Smooth muscle cell (in vitro differentiated cells): ENCODE results near the gene C12orf75. TPM values are rescaled to one million over a fixed set of nuclear protein-coding genes. Genes with fewer than 3 reads are reported as not detected.

Source experiments
- DNase-seq: peaks from one replicate; lab custom pipeline; 2025; ENCODE audit not compliant: unreplicated experiment; lab: John Stamatoyannopoulos, UW
- H2AFZ ChIP-seq: fragments of 200-600 bp; sonication (generic); 2 replicates; pipeline ENCODE4 v1.6.0; 2016; ENCODE audit warnings: antibody characterized with exemption, low read depth, mild to moderate bottlenecking
- H3F3A ChIP-seq: fragments of 200-600 bp; sonication (generic); 2 replicates; pipeline ENCODE4 v1.6.0; 2017; ENCODE audit warnings: antibody characterized with exemption, low read depth
- H3K27ac ChIP-seq: fragments of 200-600 bp; sonication (generic); 2 replicates; pipeline ENCODE4 v1.5.1; 2016; ENCODE audit warnings: low read depth, mild to moderate bottlenecking
- H3K27me3 ChIP-seq: fragments of 200-600 bp; sonication (generic); 2 replicates; pipeline ENCODE4 v1.6.1; 2016; ENCODE audit warnings: low read depth, mild to moderate bottlenecking
- H3K36me3 ChIP-seq: fragments of 200-600 bp; sonication (generic); 2 replicates; pipeline ENCODE4 v1.5.1; 2016; ENCODE audit warnings: low read depth
- H3K4me1 ChIP-seq: fragments of 200-600 bp; sonication (generic); 2 replicates; pipeline ENCODE4 v1.5.1; 2016; ENCODE audit warnings: low read depth
- H3K4me2 ChIP-seq: fragments of 200-600 bp; sonication (generic); 2 replicates; pipeline ENCODE4 v1.6.0; 2016; ENCODE audit warnings: mild to moderate bottlenecking
- H3K4me3 ChIP-seq: fragments of 200-600 bp; sonication (generic); 2 replicates; pipeline ENCODE4 v1.5.1; 2016; ENCODE audit warnings: mild to moderate bottlenecking
- H3K79me2 ChIP-seq: fragments of 200-600 bp; sonication (generic); 2 replicates; pipeline ENCODE4 v1.6.0; 2016; ENCODE audit warnings: low read depth, mild to moderate bottlenecking
- H3K9ac ChIP-seq: fragments of 200-600 bp; sonication (generic); 2 replicates; pipeline ENCODE4 v1.6.0; 2016; ENCODE audit warnings: low read depth
- H3K9me3 ChIP-seq: fragments of 200-600 bp; sonication (generic); replicated peaks from 2 replicates; pipeline ENCODE4 v1.5.1; 2016; ENCODE audit warnings: low read depth
- H4K20me1 ChIP-seq: fragments of 200-600 bp; sonication (generic); 2 replicates; pipeline ENCODE4 v1.6.0; 2016; ENCODE audit warnings: low read depth
- WGBS: methylation state at CpG from one replicate; pipeline ENCODE4 v1.1.7; 2016; ENCODE audit warnings: low lambda C conversion rate; 5-methylcytosine and 5-hydroxymethylcytosine counted together
- polyA plus RNA-seq: library from polyadenylated mRNA; unstranded; fragments of >200 nt; fragmentation: Nextera tagmentation; extraction: Ambion mirVana; gene quantifications from 2 replicates; pipeline ENCODE4 v1.2.1, GENCODE V29; 2016
- total RNA-seq: library from RNA; depleted of rRNA; stranded (reverse); fragments of >200 nt; gene quantifications from 2 replicates; pipeline ENCODE4 v1.2.3, GENCODE V29; 2014
- TF ChIP-seq, protein P1 (sequence below): fragments of 200-600 bp; sonication (generic); IDR thresholded peaks from 2 replicates; pipeline ENCODE4 v1.5.1; 2017; ENCODE audit warnings: borderline replicate concordance, mild to moderate bottlenecking, antibody characterized with exemption; ENCODE audit not compliant: insufficient read depth, poor library complexity, severe bottlenecking

The C12orf75 gene
- total and polyA plus RNA-seq, 2 experiments from 2014 or later = 201 to 309 TPM

DNA sequence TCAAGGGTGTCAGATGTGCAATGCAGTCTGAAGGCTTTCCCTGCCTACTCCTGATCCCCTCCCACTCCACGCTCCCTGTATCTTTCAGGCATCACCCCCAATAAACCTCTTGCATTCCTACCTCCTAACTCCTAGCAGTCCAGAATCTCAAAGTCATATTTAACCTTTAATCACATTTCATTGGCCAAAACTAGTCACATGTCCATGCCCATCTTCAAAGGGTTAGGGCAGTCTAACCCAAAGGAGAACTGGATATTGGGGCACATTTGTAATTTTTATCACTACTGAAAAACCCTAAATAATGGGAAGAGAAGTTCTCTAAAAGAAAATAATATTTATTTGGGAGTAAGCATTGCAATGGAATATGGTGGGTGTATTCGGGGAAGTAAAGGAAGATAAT is 5.4 kb upstream of the C12orf75 start:
- Histone ChIP-seq H3K4me1 (no peaks in the 10 kb centered on the region), H3K9me3 (no peaks in the 10 kb centered on the region), H3K27ac (no peak overlapping the region), H2AFZ (no peak overlapping the region), H3K4me2 (no peak overlapping the region), H3K9ac (no peak overlapping the region), H3K27me3 (no peaks in the 10 kb centered on the region), H4K20me1 (no peaks in the 10 kb centered on the region), H3K4me3 (no peak overlapping the region), H3K36me3 (no peaks in the 10 kb centered on the region), H3F3A (peaks cover 3% of the 10 kb centered on the region), H3K79me2 (no peaks in the 10 kb centered on the region)
- WGBS = 97% methylated on average over 2 of the region's 2 CpGs
- TF ChIP-seq, protein P1, sequence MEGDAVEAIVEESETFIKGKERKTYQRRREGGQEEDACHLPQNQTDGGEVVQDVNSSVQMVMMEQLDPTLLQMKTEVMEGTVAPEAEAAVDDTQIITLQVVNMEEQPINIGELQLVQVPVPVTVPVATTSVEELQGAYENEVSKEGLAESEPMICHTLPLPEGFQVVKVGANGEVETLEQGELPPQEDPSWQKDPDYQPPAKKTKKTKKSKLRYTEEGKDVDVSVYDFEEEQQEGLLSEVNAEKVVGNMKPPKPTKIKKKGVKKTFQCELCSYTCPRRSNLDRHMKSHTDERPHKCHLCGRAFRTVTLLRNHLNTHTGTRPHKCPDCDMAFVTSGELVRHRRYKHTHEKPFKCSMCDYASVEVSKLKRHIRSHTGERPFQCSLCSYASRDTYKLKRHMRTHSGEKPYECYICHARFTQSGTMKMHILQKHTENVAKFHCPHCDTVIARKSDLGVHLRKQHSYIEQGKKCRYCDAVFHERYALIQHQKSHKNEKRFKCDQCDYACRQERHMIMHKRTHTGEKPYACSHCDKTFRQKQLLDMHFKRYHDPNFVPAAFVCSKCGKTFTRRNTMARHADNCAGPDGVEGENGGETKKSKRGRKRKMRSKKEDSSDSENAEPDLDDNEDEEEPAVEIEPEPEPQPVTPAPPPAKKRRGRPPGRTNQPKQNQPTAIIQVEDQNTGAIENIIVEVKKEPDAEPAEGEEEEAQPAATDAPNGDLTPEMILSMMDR = no peak
- no peak for DNase-seq

DNA sequence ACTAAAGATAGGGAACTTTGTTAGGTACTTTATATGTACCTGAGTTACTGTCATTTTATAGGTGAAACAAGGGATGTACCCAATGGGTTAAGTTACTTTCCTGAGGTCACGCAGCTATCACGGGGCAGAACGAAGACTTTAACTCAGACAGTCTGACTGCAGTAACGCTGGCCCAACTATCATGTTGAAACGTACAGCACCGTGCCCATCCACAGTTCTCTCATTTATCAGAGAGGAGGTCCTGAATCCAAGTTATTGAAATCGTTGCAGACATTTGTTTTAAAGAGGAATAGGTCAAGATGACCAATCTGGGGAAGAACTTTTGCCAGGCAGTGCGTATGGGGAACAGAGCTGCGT is 587 bp upstream of the C12orf75 start:
- Histone ChIP-seq H3K4me2 (peak overlapping the region; percentile 96), H2AFZ (peak overlapping the region; percentile 75), H3K9me3 (no peaks in the 10 kb centered on the region), H4K20me1 (peaks cover 9% of the 10 kb centered on the region), H3K27ac (no peak overlapping the region), H3K27me3 (no peaks in the 10 kb centered on the region), H3K4me3 (peak overlapping the region; percentile 78), H3K4me1 (peaks cover 13% of the 10 kb centered on the region), H3F3A (peaks cover 17% of the 10 kb centered on the region), H3K36me3 (no peaks in the 10 kb centered on the region), H3K79me2 (peaks cover 29% of the 10 kb centered on the region), H3K9ac (no peak overlapping the region)
- TF ChIP-seq, protein P1 = no peak
- 40% methylated on average over 9 of the region's 9 CpGs for WGBS
- DNase-seq = no peak

DNA sequence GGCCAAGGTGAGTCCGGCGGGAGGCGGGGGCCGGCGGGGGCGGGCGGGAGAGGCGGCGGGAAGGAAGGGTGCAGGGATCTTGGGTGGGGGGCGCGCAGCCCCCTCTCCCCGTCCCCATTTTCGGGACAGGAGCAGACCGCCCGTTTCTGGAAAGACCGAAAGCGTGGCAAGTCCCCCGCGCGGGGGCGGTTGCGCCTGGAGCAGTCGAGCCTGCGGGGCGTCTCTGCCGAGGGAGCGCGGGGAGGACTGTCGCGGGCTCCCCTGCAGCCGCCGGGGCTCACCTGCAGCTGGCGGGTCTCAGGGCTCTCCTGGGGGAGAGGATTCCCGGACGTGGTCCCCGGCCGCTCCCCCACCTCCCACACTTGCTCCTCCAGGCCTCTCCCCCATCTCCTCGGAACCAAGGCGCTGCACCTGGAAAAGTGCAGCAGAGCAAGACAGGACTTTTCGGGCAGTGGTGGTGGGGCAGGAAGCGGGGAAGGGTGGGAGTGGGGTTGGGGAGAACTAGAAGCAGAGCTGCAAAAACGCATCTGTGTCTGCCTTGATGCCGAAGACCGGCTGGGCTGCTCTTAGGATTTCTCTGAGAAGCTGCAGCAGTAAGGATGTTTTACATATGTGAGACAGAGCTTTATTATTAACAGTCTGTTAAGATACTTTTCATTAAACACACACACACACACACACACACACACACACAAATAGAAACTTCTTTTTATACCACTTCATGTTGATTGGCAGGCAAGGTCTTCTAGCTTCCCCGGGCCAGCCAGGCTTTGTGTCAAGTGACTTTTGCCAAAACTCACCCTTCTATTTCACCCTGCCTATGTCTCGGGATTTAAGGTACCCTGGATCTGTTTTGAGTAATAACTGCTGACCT is 677 bp downstream of the C12orf75 start:
- Histone ChIP-seq H3K79me2 (peaks cover 42% of the 10 kb centered on the region), H3F3A (peaks cover 26% of the 10 kb centered on the region), H3K9me3 (no peaks in the 10 kb centered on the region), H3K36me3 (no peaks in the 10 kb centered on the region), H4K20me1 (peaks cover 9% of the 10 kb centered on the region), H3K27ac (peak overlapping the region; percentile 66), H3K4me1 (peaks cover 17% of the 10 kb centered on the region), H3K9ac (peak overlapping the region; percentile 37), H3K4me2 (peak overlapping the region; percentile 96), H2AFZ (peak overlapping the region; percentile 80), H3K4me3 (peak overlapping the region; percentile 78), H3K27me3 (no peaks in the 10 kb centered on the region)
- WGBS = 2% methylated on average over 42 of the region's 46 CpGs
- peak; percentile 60 for DNase-seq
- TF ChIP-seq, protein P1 = no peak
